ENCODE data around the gene SRP54.
"Not testable (repeated sequence)": the region's sequence is repeated elsewhere in the genome, so short reads cannot be mapped to it uniquely, and the experiment has no call there.

Gene SRP54

DNA sequence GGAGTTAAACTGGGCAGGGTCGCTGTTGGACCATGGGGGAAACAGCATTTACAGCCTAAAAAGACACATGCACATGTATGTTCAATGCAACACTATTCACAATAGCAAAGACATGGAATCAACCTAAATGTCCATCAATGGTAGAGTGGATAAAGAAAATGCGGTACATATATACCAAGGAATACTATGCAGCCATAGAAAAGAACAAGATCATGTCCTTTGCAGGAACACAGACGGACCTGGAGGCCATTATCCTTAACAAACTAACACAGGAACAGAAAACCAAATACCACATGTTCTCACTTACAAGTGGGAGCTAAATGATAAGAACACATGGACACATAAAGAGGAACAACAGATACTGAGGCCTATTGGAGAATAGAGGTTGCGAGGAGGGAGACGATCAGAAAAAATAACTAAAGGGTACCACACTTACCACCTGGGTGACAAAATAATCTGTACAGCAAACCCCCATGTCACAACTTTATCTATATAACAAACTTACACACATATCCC is 25.0 kb upstream of the SRP54 start:
- no peaks in the 10 kb centered on the region for H3K4me1 ChIP-seq
- no peak overlapping the region for H2AFZ ChIP-seq

GRCh38 chr14:34962106-34962505 is 20.7 kb upstream of the SRP54 start:
- H3K4me3 ChIP-seq (ENCODE audit: low read depth, low read length); H3K4me1 ChIP-seq; H3K27ac ChIP-seq; H3K9me3 ChIP-seq (ENCODE audit: control insufficient read depth, low read length); H3K4me2 ChIP-seq (ENCODE audit: low read length); H3K9ac ChIP-seq; H3K79me2 ChIP-seq; H3K27me3 ChIP-seq (ENCODE audit: control insufficient read depth, insufficient read depth, low read length); H2AFZ ChIP-seq; H3K36me3 ChIP-seq (ENCODE audit: control insufficient read depth, insufficient read depth, low read length): not testable (repeated sequence)

More for the DNA sequence above, 25.0 kb upstream of the SRP54 start:
- no peaks in the 10 kb centered on the region for H3K36me3 ChIP-seq (ENCODE audit: control insufficient read depth, insufficient read depth, low read length)
- H3K79me2 ChIP-seq: no peaks in the 10 kb centered on the region
- H3K9me3 ChIP-seq (ENCODE audit: control insufficient read depth, low read length): no peaks in the 10 kb centered on the region
- TF ChIP-seq, protein P1, sequence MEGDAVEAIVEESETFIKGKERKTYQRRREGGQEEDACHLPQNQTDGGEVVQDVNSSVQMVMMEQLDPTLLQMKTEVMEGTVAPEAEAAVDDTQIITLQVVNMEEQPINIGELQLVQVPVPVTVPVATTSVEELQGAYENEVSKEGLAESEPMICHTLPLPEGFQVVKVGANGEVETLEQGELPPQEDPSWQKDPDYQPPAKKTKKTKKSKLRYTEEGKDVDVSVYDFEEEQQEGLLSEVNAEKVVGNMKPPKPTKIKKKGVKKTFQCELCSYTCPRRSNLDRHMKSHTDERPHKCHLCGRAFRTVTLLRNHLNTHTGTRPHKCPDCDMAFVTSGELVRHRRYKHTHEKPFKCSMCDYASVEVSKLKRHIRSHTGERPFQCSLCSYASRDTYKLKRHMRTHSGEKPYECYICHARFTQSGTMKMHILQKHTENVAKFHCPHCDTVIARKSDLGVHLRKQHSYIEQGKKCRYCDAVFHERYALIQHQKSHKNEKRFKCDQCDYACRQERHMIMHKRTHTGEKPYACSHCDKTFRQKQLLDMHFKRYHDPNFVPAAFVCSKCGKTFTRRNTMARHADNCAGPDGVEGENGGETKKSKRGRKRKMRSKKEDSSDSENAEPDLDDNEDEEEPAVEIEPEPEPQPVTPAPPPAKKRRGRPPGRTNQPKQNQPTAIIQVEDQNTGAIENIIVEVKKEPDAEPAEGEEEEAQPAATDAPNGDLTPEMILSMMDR (IDR thresholded peaks at IDR 0.05): no peak
- H3K27me3 ChIP-seq (ENCODE audit: control insufficient read depth, insufficient read depth, low read length): no peaks in the 10 kb centered on the region
- no peak overlapping the region for H3K4me2 ChIP-seq (ENCODE audit: low read length)
- no peak overlapping the region for H3K27ac ChIP-seq
- H3K9ac ChIP-seq: no peak overlapping the region
- H3K4me3 ChIP-seq (ENCODE audit: low read depth, low read length): no peak overlapping the region

DNA sequence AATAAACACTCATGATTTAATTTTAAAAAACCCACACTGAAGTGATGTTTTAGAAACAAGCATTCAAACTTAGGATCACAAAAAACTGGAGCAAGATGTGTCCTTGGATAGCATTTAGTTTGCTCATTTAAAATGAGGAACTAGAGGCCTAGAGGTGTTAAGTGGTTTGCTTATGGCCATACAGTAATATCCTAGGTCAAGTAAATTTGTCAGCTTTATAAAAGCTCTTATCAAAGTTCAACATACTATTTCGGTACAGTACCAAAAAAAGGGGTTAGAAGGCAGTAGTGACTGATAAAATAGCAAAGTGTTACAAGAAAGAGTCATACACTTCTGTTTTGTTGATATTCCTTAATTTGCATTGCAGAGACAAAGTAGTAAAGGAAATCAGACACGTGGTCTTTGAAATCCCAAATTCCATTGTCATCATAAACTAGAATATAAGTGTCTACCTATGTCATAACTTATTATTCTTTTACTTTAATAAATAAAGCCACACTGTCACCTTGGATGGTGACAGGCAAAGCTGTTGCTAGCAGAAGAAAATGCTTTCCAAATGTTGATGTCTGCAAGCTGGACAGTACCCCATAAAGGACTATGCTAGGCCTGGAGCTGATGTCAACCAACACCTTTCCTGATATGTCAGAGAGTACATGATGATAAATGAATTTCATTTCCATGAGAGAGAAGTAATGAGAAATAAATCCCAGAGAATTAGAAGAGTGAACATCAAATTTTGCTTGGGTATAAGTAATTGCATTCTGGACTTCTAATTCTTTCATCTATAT is 17.6 kb upstream of the SRP54 start:
- no peaks in the 10 kb centered on the region for H3K36me3 ChIP-seq (ENCODE audit: control insufficient read depth, insufficient read depth, low read length)
- H3K9me3 ChIP-seq (ENCODE audit: control insufficient read depth, low read length): no peaks in the 10 kb centered on the region
- H3K79me2 ChIP-seq: no peaks in the 10 kb centered on the region
- H2AFZ ChIP-seq: no peak overlapping the region
- H3K9ac ChIP-seq: no peak overlapping the region
- no peaks in the 10 kb centered on the region for H3K27me3 ChIP-seq (ENCODE audit: control insufficient read depth, insufficient read depth, low read length)
- H3K27ac ChIP-seq: no peak overlapping the region
- no peak overlapping the region for H3K4me2 ChIP-seq (ENCODE audit: low read length)
- no peak overlapping the region for H3K4me3 ChIP-seq (ENCODE audit: low read depth, low read length)
- TF ChIP-seq, protein P1 (IDR thresholded peaks at IDR 0.05): no peak
- H3K4me1 ChIP-seq: no peaks in the 10 kb centered on the region

GRCh38 chr14:34965912-34966311 is 16.9 kb upstream of the SRP54 start:
- TF ChIP-seq, protein P1 (IDR thresholded peaks at IDR 0.05): no peak
- no peaks in the 10 kb centered on the region for H3K4me1 ChIP-seq
- H3K4me2 ChIP-seq (ENCODE audit: low read length): no peak overlapping the region
- H3K4me3 ChIP-seq (ENCODE audit: low read depth, low read length): no peak overlapping the region
- H3K9me3 ChIP-seq (ENCODE audit: control insufficient read depth, low read length): no peaks in the 10 kb centered on the region
- no peak overlapping the region for H3K27ac ChIP-seq
- no peaks in the 10 kb centered on the region for H3K36me3 ChIP-seq (ENCODE audit: control insufficient read depth, insufficient read depth, low read length)
- no peak overlapping the region for H3K9ac ChIP-seq
- no peak overlapping the region for H2AFZ ChIP-seq
- no peaks in the 10 kb centered on the region for H3K79me2 ChIP-seq
- H3K27me3 ChIP-seq (ENCODE audit: control insufficient read depth, insufficient read depth, low read length): no peaks in the 10 kb centered on the region

DNA sequence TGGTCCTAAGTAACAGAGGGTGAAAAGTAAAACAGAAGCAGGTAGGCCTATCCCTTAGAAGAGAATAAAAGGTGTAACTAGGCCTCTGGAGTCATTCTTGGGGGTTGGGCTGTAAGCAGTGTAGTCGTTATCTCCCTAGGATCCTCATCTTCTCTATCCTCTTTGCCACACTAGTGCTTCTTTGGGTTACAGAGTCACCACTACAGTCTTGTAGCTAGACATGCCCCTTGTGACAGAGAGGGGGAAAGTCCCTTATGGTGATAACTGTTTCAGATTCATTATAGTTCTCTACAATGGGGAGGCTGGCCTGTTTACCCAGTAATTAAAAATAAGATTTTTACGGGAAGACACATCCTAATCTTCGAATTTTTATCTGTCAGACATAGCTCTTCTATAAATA is 16.4 kb upstream of the SRP54 start:
- Histone ChIP-seq H3K36me3 (ENCODE audit: control insufficient read depth, insufficient read depth, low read length) (no peaks in the 10 kb centered on the region), H3K9me3 (ENCODE audit: control insufficient read depth, low read length) (no peaks in the 10 kb centered on the region), H3K9ac (no peak overlapping the region), H3K27ac (no peak overlapping the region), H2AFZ (no peak overlapping the region), H3K4me2 (ENCODE audit: low read length) (no peak overlapping the region), H3K27me3 (ENCODE audit: control insufficient read depth, insufficient read depth, low read length) (no peaks in the 10 kb centered on the region), H3K79me2 (no peaks in the 10 kb centered on the region), H3K4me3 (ENCODE audit: low read depth, low read length) (no peak overlapping the region), H3K4me1 (no peaks in the 10 kb centered on the region)
- TF ChIP-seq, protein P1 (IDR thresholded peaks at IDR 0.05): no peak

Data from parathyroid adenoma (tissue), 2 donors.